Keratinocyte (primary cell): ENCODE results near the gene POU3F1. TPM values are rescaled to one million over a fixed set of nuclear protein-coding genes. Genes with fewer than 3 reads are reported as not detected.

ENCODE experiments used
- DNase-seq: peaks from one replicate; pipeline ENCODE4 v3.0.0-alpha.2; 2011; ENCODE audit warnings: low read depth, missing footprints, low spot score
- FAIRE-seq: peaks from 2 replicates; lab custom pipeline; 2011; peaks lifted over from hg19 to GRCh38; lab: Jason Lieb, UNC
- H2AFZ ChIP-seq: 2 replicates; pipeline ENCODE4 v1.6.0; 2012; ENCODE audit warnings: low read length, control low read depth, inconsistent platforms; ENCODE audit not compliant: control insufficient read depth
- H3K27ac ChIP-seq: 2 replicates; pipeline ENCODE4 v1.5.1; 2011; ENCODE audit warnings: low read length; ENCODE audit not compliant: control insufficient read depth, insufficient read depth
- H3K27me3 ChIP-seq: 3 replicates; pipeline ENCODE4 v1.6.0; 2011; ENCODE audit warnings: low read length; ENCODE audit not compliant: control insufficient read depth, insufficient read depth; ENCODE audit errors: extremely low read depth
- H3K36me3 ChIP-seq, 2 experiments: 2 replicates in 1 of 2; 3 replicates in 1 of 2; pipeline ENCODE4 v1.5.1; 2011; ENCODE audit warnings: low read length in 2 of 2, mild to moderate bottlenecking in 1 of 2; ENCODE audit not compliant: control insufficient read depth in 2 of 2, insufficient read depth in 2 of 2; ENCODE audit errors: extremely low read depth in 1 of 2
- H3K4me1 ChIP-seq: 3 replicates; pipeline ENCODE4 v1.5.1; 2011; ENCODE audit warnings: low read length; ENCODE audit not compliant: control insufficient read depth, insufficient read depth; ENCODE audit errors: extremely low read depth
- H3K4me2 ChIP-seq: 3 replicates; pipeline ENCODE4 v1.6.0; 2011; ENCODE audit warnings: low read depth, low read length; ENCODE audit not compliant: control insufficient read depth, insufficient read depth; ENCODE audit errors: extremely low read depth
- H3K4me3 ChIP-seq, 3 experiments: fragments of 200-600 bp in 1 of 3; sonication (generic) in 1 of 3; 2 replicates in 2 of 3; 3 replicates in 1 of 3; pipeline ENCODE4 v1.5.1; 2011 to 2016; ENCODE audit warnings: low read length in 3 of 3, mild to moderate bottlenecking in 3 of 3, control low read depth in 2 of 3, inconsistent platforms in 1 of 3, low read depth in 1 of 3, mixed read lengths in 1 of 3, mixed run types in 1 of 3, moderate library complexity in 1 of 3; ENCODE audit not compliant: control insufficient read depth in 2 of 3, insufficient read depth in 2 of 3; ENCODE audit errors: extremely low read depth in 1 of 3
- H3K79me2 ChIP-seq: 2 replicates; pipeline ENCODE4 v1.6.0; 2012; ENCODE audit warnings: low read length; ENCODE audit not compliant: control insufficient read depth, insufficient read depth
- H3K9ac ChIP-seq: 3 replicates; pipeline ENCODE4 v1.6.0; 2011; ENCODE audit warnings: low read length; ENCODE audit not compliant: control insufficient read depth, insufficient read depth; ENCODE audit errors: extremely low read depth
- H3K9me1 ChIP-seq: 3 replicates; pipeline ENCODE4 v1.6.0; 2011; ENCODE audit warnings: low read length; ENCODE audit not compliant: control insufficient read depth, insufficient read depth; ENCODE audit errors: extremely low read depth
- H3K9me3 ChIP-seq: 2 replicates; pipeline ENCODE4 v1.5.1; 2012; ENCODE audit warnings: low read depth, low read length; ENCODE audit not compliant: control insufficient read depth
- H4K20me1 ChIP-seq: 3 replicates; pipeline ENCODE4 v1.6.0; 2011; ENCODE audit warnings: low read length; ENCODE audit not compliant: control insufficient read depth, insufficient read depth; ENCODE audit errors: extremely low read depth
- CTCF ChIP-seq, 3 experiments: IDR thresholded peaks in 1 of 3; conservative IDR thresholded peaks in 1 of 3; optimal IDR thresholded peaks in 1 of 3; 2 replicates in 2 of 3; 3 replicates in 1 of 3; pipeline versions ENCODE3 to v1.5.1; 2011; ENCODE audit warnings: low read length in 3 of 3, mild to moderate bottlenecking in 3 of 3, moderate library complexity in 2 of 3, control low read depth in 1 of 3, inconsistent platforms in 1 of 3; ENCODE audit not compliant: insufficient read depth in 2 of 3; ENCODE audit errors: extremely low read depth in 1 of 3
- EZH2 ChIP-seq: IDR thresholded peaks from one replicate; pipeline ENCODE4 v1.6.1; 2012; ENCODE audit warnings: inconsistent platforms, mild to moderate bottlenecking, low read length, moderate library complexity
- dilution Hi-C: fragments of 300-500 bp; cut with MboI; formaldehyde crosslinking; loops from one replicate; pipeline ENCODE4 v1.7.0; 2020; ENCODE audit warnings: low sequenced_read_pairs; ENCODE audit not compliant: extremely low pct_ligation_motif_present
- polyA plus RNA-seq, 5 experiments: library from polyadenylated mRNA; depleted of rRNA in 3 of 5; stranded (reverse) in 3 of 5; stranded (forward) in 1 of 5; unstranded in 1 of 5; fragments of >200 nt; gene quantifications; 1 replicate in 1 of 5; 2 replicates in 3 of 5; 3 replicates in 1 of 5; pipeline versions ENCODE4 v1.2.1 to v1.2.3, GENCODE V29; 2011 to 2012; ENCODE audit warnings: missing spikeins in 2 of 5, low read depth in 1 of 5, low replicate concordance in 1 of 5

The POU3F1 gene
- polyA plus RNA-seq, 1 donor (not counting 4 experiments of a cell fraction or from before 2014, with no cell fraction given), result 0.59 TPM

GRCh38 chr1:38029685-38030511, 16.7 kb downstream of the POU3F1 start:
- peak overlapping the region; percentile 81 for H3K9ac ChIP-seq
- DNase-seq, result no peak
- peaks cover 4% of the 10 kb centered on the region for H4K20me1 ChIP-seq
- H3K27ac ChIP-seq, result peak overlapping the region; percentile 98
- peak overlapping the region; percentile 61 for H2AFZ ChIP-seq
- H3K27me3 ChIP-seq, result no peaks in the 10 kb centered on the region
- peak; percentile 92 for FAIRE-seq
- peak overlapping the region in 2 of 3 experiments; percentile 13 to 36 for H3K4me3 ChIP-seq
- H3K4me2 ChIP-seq, result peak overlapping the region; percentile 73
- peaks cover 66% of the 10 kb centered on the region for H3K4me1 ChIP-seq
- no peaks in the 10 kb centered on the region for H3K79me2 ChIP-seq
- TF ChIP-seq EZH2 (no peak), CTCF (optimal IDR thresholded peaks at IDR 0.05 in 1 of 3, IDR thresholded peaks at IDR 0.05 in 1 of 3, conservative IDR thresholded peaks at IDR 0.05 in 1 of 3; ENCODE audit: extremely low read depth in 1 of 3, insufficient read depth in 2 of 3, low read length in 3 of 3) (peak in 1 of 3 experiments; percentile 4)
- H3K9me1 ChIP-seq, result no peaks in the 10 kb centered on the region
- H3K9me3 ChIP-seq, result no peaks in the 10 kb centered on the region
- dilution Hi-C loops, result no loop called here
- H3K36me3 ChIP-seq, result peaks cover under 1 to 5% of the 10 kb centered on the region in 2 experiments

GRCh38 chr1:38029081-38029681, 17.4 kb downstream of the POU3F1 start:
- H3K4me3 ChIP-seq, result peak overlapping the region in 1 of 3 experiments; percentile 36
- peaks cover 71% of the 10 kb centered on the region for H3K4me1 ChIP-seq
- no peaks in the 10 kb centered on the region for H3K9me3 ChIP-seq
- FAIRE-seq (peak; percentile 9), DNase-seq (no peak)
- TF ChIP-seq EZH2 (no peak), CTCF (optimal IDR thresholded peaks at IDR 0.05 in 1 of 3, IDR thresholded peaks at IDR 0.05 in 1 of 3, conservative IDR thresholded peaks at IDR 0.05 in 1 of 3; ENCODE audit: extremely low read depth in 1 of 3, insufficient read depth in 2 of 3, low read length in 3 of 3) (peak in 1 of 3 experiments; percentile 24)
- dilution Hi-C loops, result no loop called here
- no peaks in the 10 kb centered on the region for H3K9me1 ChIP-seq
- no peaks in the 10 kb centered on the region for H3K27me3 ChIP-seq
- H3K36me3 ChIP-seq, result peaks cover 1 to 5% of the 10 kb centered on the region in 2 experiments
- peak overlapping the region; percentile 98 for H3K27ac ChIP-seq
- peak overlapping the region; percentile 82 for H3K4me2 ChIP-seq
- H3K9ac ChIP-seq, result peak overlapping the region; percentile 81
- peaks cover 4% of the 10 kb centered on the region for H4K20me1 ChIP-seq
- H3K79me2 ChIP-seq, result no peaks in the 10 kb centered on the region
- peak overlapping the region; percentile 28 for H2AFZ ChIP-seq
